GM12872 (cell line): ENCODE data around the gene CYP27B1.

Experiments used
- TF ChIP-seq, protein P1 (sequence below): IDR thresholded peaks from 3 replicates; pipeline ENCODE4 v1.5.1; 2011; ENCODE audit warnings: low read depth, mild to moderate bottlenecking, low read length, moderate library complexity; ENCODE audit not compliant: insufficient read depth

The CYP27B1 gene

DNA sequence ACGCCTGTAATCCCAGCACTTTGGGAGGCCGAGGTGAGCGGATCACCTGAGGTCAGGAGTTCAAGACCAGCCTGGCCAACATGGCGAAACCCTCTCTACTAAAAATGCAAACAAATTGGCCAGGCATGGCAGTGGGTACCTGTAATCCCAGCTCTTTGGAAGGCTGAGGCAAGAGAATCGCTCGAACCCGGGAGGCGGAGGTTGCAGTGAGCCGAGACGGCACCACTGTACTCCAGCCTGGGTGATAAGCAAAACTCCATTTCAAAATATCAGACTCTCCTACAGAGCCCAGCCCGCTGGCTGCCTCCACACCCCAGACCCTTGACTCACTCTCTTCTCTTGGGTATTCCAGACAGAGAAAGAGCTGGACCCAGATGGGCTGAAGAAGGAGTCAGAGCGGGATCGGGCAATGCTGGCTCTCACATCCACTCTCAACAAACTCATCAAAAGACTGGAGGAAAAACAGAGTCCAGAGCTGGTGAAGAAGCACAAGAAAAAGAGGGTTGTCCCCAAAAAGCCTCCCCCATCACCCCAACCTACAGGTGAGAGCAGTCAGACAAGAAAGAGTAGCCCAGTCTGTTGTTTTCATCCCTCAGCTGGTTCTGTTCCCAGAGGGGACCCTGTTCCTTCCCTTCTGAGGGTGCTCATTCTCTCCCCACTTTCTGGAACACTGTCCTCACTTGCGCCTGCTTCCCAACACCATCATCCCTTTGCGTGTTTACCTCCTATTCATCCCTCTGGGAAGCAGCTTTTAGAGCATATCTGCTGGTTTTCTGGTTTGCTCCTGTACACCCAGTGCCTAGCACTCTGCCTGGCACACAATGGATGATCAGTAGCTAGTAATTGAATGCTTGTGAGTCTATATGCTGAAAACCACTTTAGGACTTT lies 48.0 kb downstream of the CYP27B1 start:
- TF ChIP-seq, protein P1, sequence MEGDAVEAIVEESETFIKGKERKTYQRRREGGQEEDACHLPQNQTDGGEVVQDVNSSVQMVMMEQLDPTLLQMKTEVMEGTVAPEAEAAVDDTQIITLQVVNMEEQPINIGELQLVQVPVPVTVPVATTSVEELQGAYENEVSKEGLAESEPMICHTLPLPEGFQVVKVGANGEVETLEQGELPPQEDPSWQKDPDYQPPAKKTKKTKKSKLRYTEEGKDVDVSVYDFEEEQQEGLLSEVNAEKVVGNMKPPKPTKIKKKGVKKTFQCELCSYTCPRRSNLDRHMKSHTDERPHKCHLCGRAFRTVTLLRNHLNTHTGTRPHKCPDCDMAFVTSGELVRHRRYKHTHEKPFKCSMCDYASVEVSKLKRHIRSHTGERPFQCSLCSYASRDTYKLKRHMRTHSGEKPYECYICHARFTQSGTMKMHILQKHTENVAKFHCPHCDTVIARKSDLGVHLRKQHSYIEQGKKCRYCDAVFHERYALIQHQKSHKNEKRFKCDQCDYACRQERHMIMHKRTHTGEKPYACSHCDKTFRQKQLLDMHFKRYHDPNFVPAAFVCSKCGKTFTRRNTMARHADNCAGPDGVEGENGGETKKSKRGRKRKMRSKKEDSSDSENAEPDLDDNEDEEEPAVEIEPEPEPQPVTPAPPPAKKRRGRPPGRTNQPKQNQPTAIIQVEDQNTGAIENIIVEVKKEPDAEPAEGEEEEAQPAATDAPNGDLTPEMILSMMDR: no peak

DNA sequence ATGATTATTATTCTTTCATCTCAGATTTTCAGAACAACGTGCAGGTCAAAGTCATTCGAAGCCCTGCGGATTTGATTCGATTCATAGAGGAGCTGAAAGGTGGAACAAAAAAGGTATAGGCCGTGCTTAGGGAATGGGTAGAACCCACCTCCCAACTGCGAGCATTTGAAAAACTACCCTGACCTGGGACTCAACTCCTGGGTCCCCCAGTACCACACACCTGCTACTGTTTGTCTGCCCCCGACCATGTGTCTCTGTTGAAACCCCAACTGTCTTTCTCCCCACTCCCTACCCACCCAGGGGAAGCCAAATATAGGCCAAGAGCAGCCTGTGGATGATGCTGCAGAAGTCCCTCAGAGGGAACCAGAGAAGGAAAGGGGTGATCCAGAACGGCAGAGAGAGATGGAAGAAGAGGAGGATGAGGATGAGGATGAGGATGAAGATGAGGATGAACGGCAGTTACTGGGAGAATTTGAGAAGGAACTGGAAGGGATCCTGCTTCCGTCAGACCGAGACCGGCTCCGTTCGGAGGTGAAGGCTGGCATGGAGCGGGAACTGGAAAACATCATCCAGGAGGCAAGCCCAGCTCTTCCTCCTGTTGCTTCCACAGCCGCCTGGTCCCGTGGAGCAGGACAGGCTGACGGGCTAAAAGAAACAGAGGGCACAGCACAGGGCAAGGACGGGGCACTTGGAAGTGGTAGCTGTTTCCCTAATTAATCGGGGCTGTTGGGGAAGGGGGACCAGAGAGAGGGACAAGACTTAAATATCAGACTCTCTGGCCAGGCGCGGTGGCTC lies 48.8 kb downstream of the CYP27B1 start:
- TF ChIP-seq, protein P1: no peak

DNA sequence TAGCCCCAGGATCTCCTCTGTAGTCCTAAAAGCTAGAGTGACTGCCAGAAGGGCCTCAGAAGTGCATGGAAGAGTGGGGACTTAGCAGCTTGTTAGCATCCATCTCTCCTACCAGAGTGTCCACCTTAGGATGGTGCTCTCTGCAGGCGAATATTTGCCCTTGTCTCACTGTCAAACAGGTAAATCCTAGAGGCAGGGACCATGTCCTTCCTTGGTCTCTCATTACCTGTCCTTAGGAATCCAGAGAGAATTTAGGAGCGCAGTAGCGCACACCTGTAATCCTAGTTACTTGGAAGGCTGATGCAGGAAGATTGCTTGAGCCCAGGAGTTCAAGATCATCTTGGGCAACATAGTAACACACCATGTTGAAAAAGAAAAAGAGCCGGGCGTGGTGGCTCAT lies 49.7 kb downstream of the CYP27B1 start:
- TF ChIP-seq, protein P1: no peak

GRCh38 chr12:57716305-57716704 lies 50.6 kb downstream of the CYP27B1 start:
- TF ChIP-seq, protein P1: no peak

DNA sequence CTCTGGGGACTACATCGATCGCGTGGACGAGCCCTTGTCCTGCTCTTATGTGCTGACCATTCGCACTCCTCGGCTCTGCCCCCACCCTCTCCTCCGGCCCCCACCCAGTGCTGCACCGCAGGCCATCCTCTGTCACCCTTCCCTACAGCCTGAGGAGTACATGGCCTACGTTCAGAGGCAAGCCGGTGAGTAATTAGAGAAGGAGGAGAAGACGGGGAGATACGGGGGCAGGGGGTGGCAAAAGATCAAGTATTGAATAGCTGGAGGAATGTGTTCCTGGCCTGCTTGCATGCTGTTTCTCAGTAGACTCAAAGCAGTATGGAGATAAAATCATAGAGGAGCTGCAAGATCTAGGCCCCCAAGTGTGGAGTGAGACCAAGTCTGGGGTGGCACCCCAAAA lies 51.1 kb downstream of the CYP27B1 start:
- TF ChIP-seq, protein P1: no peak

- TF ChIP-seq, protein P1: no peak
Observed at GRCh38 chr12:57713209-57713608, 53.7 kb downstream of the CYP27B1 start.

DNA sequence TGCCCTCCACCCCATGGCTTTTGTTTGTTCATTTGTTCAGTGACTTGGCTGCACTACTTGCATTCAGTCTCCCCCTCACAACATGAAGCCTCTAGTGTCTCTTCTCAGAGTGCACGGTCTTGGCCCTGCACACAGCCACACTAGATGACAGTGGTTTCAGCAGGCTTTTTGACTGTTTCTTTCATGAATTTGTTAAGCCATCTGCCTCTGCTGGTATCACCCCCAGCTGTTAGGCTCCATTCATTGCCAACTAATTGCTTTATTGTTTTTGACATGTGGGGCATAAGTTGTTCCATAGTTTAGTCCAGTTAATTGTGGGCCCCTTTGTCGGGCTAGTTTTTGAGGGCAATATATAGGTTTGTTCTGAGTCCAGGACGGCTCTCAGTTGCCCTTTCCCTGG lies 54.2 kb downstream of the CYP27B1 start:
- TF ChIP-seq, protein P1: no peak
